Raji (cell line): ENCODE data around the gene TEX26.

ENCODE experiments used
- POLR2A ChIP-seq: IDR thresholded peaks from 2 replicates; pipeline ENCODE4 v1.6.1; 2011; ENCODE audit warnings: low read depth, low read length, control low read depth; ENCODE audit not compliant: insufficient read depth

Gene TEX26

DNA sequence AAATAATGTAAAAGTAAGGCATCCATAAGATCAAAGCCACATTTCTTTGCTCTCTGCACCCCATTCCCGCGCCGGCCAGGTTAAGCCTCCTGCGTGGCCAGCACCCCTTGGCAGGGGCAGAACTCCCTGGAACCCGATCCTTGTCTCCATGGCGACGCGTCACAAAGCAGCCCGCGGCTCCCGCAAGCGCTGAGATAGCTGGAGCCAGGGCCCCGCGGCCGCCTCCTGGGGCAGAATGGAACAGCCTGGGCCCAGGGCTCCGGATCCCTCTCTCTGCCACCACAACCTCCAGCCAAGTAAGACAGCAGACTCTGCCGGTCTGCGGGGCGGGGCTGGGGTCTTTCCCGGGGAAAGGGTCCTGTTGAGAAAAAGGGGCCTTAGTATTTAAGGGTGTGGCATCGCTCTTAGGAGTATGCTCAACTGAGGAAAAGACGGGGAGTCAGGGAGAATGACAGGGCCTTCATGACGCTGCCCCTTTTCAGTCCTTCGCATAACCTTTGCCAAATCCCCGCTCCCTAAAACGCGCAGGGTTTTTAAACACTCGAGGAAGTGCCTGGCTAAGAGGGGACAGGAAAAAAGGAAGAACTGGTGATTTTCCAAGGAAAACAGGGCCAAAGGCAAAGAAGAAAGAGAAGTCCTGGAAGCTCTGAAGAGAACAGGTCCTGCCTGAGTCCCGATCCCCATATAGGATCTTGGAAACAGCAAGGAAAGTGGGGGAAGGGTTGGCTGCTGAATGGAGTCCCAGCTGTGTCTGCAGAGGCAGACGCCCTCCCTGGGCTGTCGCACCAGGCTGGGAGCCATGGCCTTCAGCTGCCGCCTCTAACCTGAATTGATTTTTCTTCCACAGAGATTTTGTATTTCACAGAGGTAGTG lies at the start of gene TEX26:
Gene TEX26, plus strand, starts transcription at position 176 of the 873 bp plus-strand sequence. Its CDS starts 60 bp downstream, at position 236.
- no peak for TF ChIP-seq POLR2A

DNA sequence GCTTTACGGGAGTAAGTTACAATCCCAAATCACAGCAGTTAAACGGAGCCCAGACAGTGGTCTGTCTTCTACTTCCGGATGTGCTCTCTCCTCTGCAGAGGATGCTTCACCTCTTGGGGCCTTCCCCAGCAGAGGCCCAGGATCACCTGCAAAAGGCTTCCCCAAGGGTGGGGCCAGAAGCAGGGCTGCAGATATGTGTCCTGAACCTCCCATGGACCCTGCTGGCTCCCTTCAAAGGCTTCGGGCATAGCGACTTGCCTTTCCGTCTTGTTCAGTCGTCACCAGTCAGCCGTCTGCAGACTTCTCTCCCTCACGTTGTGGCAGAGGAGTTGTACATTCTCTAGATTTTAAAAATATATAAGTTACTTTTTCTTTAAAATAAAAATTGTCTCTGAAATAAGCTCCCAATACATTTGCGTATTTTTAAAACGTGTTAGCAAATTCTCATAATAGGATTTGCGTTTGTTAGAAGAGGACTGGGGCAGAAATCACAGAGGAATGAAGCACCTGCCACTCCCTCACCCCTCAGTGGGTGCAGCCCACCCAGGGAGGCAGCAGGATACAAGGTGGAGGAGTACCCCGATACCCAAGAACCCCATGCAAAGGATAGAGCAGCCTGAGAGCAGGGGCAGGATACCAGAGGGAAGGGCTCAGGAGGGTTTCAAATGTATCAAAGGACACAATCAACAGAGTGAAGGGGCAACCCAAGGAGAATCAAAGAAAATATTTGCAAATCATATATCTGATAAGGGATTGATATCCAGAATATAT lies 49.3 kb upstream of the TEX26 start:
- no peak for TF ChIP-seq POLR2A

DNA sequence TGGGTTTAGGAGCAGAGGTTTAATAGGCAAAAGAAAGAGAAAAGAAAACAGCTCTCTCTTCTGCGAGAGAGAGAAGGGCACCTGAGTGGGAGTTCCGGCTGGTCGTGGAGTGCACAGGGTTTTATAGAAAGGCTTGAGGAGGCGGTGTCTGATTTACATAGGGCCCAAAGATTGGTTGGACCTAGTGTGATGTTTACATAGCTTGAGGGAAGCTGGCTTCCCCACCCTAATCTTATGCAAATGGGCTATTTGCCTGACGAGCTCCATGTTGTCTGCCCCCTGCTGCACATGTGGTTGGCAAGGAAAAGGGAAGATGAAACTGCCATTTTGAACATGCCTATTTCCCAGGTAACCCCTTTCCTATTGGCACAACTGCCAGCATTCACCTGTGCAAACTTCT lies 47.9 kb upstream of the TEX26 start:
- no peak for TF ChIP-seq POLR2A

DNA sequence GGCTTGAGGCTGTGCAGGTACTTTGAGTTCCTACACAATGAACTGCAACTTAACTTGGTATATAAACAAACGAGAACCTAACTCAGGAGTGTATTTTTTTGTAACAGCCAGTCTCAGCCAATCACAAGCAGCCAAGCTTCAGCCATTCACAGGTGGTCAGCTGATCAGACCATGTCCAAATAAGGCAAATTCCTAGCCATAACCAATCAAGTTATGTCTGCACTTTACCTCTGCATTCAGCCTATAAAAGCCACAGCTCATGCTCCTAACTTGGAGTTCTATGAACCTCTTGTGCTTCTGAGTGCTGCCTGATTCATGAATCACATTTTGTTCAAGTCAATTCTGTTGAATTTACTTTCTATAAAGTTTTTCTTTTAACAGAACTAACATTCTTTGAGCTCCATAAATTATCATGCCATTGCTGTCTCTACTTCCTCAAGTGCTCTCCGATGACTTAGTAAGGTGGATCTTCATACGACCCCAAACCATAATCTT lies 43.2 kb upstream of the TEX26 start:
- TF ChIP-seq POLR2A: no peak

DNA sequence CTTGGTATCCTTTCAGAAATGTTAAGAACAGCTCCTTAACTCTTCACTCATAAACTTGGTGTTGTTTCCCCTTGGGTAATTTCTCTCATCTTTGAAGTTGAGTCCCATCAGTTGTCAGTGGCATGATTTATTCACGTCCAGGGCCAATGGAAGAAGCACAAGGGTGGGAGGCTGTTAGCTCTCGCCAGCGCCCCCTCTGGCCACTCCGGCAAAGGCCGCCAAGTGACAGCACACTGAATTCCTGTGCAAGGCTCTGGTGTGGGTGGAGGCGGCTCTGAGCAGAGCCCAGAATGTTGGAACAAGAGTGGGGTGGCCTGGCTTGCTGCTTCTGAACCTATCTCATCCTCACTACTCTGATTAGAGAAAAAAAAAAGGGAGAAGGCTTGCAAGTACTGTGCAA lies 39.5 kb upstream of the TEX26 start:
- TF ChIP-seq POLR2A: no peak

DNA sequence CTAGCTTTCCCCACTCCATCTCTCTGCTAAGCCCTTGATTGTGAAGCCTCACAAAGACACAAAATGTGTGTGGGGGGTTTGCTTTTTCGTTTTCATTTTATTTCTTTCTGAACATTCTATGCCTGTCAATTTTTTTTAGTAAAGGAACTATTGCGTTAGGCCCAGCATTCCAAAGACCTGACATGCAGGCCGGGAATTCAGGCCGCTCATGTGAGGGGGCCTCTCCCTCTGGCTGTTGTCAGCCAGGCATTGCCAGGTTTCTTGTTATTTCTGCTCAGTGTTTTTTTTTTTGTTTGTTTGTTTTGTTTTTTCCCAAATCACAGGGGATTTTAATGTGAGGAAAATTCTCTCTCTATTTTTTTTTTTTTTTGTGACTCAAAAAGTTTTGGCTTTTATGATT lies 36.7 kb upstream of the TEX26 start:
- no peak for TF ChIP-seq POLR2A

DNA sequence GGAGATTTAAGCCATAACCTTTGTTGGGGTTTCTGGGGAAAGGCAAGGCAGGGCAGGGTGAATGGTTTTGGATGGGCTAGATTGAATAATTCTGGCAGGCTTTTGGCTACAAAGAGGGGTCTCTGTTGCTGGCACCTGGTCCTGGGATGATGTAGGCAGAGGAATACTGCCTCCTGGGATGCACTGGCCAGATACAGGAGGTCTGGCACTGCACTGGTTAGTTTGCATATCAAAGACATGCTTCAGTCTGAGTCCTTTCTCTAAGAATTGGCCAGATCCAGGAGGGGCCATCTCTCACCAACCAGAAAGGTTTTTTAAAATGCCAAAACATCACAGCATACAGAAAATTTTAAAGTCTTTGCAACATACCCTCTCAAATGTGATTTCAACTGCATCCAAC lies 34.4 kb upstream of the TEX26 start:
- no peak for TF ChIP-seq POLR2A

DNA sequence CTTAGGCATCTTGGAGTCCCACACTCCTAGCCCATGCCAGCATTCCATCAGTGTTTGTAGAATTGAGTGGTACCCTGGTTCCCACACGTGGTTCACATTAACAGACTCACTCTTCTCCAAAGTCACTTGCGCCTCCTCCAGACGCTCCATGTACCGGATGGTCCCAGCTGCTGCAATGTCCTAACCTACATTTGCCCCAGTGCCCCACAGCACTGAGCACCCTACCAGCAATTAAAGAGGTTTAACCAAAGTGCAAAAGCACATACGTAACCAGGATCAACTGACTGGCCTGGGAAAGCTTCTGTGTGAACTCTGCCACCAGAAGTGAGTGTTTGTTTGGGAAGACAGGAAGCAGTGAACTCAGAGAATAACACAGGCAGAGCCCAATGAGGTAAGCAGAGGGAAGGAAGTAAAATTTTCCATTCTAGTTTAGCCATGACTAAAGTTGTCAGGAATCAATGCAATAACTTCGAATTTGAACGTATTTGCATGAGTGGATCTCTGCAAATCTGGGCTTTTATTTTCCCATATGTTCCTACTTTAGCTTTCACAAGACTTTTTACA lies 33.7 kb upstream of the TEX26 start:
- TF ChIP-seq POLR2A: no peak

DNA sequence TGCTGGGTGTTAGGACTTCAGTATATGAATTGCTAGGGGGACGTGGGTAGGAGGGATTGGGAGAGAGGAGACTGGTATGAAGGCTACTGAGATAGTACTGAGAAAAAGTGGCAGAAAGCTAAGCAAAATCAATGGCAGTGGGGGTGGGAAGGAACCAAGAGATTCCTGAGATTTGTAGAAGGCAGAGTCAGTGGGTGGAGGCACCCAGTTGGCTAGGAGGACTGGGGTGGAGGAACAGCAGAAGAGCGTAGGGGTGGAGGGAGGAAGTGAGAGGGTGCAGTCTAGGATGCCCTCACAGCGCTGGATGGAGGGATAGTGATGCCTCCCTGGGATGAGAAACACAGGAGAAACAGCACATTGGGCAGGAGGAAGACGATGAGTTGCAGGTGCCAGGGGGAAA lies 32.0 kb upstream of the TEX26 start:
- TF ChIP-seq POLR2A: no peak

DNA sequence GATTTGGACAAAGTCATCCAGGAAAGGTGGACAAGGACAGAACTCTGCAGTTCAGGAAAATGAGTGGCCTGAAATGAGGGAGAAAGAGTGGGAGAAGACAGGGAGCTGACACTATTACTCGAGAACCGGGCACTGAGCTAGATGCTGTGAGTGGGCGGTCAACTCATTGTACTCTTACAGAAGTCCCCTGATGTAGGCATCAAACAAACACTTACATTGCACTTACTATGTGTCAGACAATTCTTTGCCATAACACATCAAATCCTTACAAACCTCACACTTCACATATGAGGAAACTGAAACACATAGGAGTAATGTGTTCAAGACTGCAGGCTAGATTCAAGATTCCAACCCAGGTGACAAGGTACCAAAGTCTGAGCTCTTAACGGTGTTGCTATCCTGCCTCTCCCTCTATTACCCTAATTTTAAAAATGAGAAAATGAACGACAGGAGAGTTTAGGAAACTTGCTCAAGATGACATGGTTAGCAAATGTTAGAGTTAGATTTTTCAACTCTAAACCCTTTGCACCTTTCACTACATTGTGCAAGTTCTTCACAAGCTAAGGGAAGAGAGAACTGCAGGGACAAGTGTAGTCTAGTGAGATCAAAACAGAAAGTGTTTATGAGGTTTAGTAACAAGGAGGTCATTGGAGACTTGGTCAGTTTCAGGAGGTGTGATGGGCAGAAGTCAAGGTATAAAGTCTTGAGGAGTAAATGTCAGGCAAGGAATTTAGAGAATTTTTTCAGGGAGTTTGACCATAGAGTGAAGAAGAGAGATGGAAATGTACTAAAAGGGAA lies 31.3 kb upstream of the TEX26 start:
- TF ChIP-seq POLR2A: no peak

DNA sequence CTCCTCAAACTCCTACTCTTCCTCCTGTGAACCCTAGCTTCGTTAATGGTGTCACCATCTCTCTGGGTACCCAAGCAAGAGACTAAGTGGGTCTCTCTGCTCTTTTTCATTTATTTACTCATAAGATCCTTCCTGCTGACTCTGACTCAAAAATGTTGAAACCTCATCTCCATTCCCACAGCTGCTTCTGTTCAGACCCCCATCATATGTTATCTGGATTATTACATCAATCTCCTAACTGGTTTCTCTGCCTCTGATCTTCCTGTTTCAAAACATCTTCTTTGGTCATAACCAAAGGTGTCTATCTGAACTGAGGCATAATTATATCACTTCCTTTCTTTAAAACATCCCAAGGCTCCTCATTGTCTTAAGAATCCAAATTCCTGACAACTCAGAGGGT lies 28.4 kb upstream of the TEX26 start:
- no peak for TF ChIP-seq POLR2A

DNA sequence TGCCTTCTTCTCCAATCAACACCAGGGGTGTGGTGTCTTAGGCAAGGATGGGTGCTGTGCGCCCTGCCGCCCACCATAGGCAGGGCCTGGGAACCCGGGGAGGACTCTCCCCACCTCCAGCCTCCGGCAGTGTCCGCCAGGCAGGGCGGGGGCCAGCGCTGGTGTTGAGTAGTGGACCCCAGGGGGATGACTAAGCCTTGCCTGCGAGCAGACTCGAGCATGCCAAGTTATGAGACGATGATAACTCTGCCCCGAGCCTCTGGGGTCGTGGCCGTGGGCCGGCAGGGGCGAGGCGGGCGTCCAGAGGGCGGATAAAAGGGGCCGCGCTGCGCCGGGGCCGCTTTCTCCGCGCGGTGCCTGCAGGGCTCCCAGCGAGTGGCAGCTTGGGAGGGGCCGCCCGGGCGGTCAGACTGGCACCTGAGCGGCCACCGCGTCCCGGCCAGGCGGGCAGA lies 26.5 kb upstream of the TEX26 start, which contains the start of gene MEDAG:
Gene MEDAG, plus strand, starts transcription at position 340 of the 452 bp plus-strand sequence. CDS start 245 bp downstream, outside the sequence.
- TF ChIP-seq POLR2A: no peak

DNA sequence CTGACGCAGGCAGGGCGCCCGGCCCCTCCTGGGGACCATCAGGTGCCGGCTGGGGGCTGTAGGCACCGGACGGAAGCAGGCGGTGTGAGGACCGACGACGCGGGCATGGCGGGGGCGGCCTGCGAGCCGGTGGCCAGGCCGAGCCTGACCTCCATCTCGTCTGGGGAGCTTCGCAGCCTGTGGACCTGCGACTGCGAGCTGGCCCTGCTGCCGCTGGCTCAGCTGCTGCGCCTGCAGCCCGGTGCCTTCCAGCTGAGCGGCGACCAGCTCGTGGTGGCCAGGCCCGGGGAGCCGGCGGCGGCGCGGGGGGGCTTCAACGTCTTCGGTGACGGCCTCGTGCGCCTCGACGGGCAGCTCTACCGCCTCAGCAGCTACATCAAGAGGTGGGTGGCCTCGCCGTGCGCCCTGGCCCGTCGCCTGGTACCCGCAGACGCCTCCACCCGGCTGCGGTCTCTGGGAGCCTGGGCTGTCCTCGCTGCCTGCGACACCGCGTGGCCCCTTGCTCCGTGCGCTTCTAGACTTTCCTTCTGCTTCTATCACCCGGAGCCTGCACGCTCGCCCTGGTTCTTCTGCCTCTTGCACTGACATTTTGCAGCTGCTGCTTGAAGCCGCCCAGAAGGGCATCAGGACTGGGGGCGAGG lies 25.9 kb upstream of the TEX26 start:
- TF ChIP-seq POLR2A: no peak
